Measurements from ENCODE around the gene PRR5.

Gene PRR5

DNA sequence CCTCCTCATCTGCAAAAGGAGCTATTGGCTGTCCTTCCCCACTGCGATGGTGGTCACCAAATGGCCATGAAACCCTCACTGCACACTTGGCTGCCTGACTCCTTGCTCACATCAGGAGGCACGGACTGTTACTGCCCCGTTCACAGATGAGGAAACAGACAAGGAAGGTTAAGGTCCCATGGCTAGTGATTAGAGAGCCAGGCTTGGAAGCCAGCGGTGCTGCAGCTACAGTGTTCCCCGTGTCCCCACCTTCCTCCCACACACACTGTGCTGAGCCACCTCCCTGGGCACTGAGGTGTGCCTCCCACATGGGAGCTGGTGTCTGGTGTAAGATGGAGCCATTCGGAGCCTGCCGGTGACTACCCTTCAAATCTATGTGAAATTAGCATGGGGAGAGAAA, 53.0 kb downstream of the PRR5 start:
- no peak for DNase-seq (ENCODE audit: low read depth in 4 of 4, low spot score in 1 of 4)

DNA sequence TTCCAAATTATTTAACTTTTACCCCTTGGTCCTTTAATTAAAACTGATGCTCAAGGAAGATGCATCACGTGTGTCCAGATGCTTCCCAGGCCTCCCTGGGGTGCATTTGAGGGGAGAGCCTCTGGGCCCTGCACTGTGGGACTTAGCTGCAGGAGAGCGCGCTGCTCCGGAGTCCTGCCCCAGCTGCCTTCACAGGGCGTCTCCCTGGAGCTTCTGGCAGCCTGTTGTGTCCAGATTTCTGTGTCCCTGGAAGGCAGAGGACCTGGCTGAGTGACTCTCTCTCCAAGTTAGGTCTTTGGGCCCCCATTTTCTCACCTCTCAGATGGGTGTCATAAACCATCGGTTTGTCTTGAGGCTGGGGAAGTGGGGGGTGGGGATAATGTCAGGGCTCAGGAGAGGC, 53.4 kb downstream of the PRR5 start:
- DNase-seq (ENCODE audit: low read depth in 4 of 4, low spot score in 1 of 4): no peak

DNA sequence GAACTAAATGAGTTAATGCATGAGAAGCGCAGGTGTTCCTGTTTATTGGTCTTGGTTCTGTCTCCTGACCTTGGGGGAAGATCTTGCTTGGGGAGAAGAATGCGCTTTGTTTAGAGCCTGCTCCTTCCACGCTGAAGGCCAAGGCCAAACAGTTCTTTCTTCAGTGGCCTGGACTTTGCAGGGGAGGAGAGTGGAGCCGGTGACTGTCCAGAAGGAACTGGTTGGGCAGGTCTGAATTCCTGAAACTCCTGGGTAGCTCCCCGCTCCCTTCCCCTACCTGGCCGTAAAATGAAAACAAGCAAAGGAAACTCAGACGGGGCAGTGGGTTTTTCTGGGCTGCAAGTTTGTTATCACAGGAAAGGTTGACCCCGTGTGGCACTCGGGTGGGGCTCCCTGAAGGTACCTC, 54.0 kb downstream of the PRR5 start:
- DNase-seq (ENCODE audit: low read depth in 4 of 4, low spot score in 1 of 4): no peak

DNA sequence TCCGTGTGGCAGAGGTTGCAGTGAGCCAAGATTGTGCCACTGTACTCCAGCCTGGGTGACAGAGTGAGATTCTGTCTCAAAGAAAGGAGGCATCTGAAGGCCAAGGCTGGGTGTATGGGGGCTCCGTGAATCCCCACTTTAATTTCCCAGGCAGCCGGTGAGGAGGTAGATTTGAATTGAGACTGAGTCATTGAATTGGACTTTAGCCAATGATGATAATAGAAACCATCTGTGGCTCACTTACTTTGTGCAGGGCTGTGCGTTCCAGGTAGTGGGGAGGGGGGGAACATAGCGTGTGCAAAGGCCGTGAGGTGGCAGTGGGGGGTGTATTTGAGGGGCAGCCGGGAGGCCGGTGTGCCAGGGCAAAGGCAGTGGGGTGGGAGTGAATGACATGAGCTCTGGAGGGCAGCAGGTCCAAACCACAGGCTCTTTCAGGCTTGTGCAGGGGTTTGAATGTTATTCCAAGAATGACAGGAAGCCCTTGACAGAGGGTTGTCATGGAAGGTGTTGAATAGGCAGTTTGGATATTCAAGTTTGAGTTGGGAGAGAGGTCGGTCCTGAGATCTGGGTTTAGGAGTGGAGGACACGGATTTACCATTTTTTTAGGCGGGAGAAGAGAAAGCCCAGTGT, 56.5 kb downstream of the PRR5 start:
- no peak for DNase-seq (ENCODE audit: low read depth in 4 of 4, low spot score in 1 of 4)

DNA sequence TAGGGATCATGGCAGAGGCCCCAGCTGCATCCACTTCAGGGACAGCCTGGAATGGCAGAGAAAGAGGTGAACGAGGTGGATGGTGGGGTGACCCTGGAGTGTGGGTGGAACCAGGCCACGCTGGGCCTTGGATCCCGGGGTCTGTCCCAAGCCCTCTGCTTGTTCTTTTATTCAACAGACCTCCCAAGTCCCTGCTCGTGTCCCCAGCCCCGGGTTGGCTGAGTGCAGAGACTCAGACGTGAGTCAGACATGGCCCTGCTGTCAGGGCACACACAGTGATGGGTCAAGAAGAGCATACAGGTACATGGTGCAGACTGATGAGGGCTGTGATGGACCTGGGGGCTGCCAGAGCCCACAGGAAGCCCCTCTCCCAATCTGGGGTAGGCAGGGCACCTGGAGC, 57.0 kb downstream of the PRR5 start:
- DNase-seq (ENCODE audit: low read depth in 4 of 4, low spot score in 1 of 4): no peak

DNA sequence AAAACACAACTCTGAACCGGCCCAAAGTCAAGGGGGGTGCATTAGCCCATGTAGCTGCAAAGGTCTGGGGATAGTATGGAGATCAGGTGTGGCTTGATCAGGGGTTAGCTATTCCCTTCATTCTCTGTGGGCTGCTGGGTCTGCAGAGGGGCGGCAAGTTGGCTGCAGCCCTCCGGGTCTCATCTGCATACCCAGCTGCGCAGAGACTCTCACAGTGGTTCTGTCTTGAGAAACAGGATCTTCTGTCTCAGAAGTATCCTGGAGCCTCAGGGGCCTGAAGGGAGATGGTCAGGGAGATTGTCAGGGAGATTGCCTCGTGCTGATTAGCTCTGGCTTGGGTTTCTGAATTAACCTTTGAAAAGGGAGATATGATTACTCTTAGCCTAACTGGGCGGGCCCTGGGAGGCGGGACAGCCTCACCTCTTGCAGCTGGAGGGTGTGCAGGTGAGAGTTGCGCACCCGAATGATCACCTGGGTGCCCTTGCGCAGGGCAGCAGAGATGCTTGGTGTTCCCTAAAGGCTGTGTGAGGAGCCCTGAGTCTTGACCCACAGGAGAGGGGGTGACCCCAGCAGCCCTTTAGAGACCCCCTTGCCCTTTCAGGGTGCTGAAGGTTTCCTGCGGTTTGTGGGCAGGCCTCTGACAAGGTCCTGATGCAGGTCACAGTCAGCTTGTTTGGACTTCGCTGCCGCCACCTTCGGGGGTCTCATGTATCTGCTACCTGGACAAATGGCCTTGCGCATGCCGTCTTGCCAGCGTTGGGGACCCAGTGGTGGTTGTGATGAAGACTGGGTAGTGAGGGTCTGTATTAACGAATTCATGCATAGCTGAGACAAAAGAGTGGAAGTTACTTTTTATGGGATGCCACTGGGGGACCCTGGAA, 57.7 kb downstream of the PRR5 start:
- no peak for DNase-seq (ENCODE audit: low read depth in 4 of 4, low spot score in 1 of 4)

DNA sequence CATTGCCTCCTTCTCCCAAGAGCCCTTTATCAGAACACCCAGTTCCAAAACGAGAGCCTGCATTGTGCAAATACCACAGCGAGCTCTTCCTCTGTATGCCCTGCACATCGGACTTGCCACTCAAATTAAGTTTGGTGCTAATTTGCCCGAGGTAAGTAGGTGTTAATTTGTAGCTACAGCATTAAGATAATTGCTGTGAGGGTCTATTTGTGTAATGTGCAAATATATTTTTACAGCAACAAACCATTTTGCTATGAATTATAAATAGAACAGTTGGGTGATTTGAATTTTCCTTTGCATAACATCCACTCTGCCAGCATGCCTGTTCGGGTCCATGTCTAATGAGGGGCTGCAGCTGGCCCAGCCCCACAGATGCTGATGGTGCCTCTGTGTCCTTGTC, 58.5 kb downstream of the PRR5 start:
- no peak for DNase-seq (ENCODE audit: low read depth in 4 of 4, low spot score in 1 of 4)

DNA sequence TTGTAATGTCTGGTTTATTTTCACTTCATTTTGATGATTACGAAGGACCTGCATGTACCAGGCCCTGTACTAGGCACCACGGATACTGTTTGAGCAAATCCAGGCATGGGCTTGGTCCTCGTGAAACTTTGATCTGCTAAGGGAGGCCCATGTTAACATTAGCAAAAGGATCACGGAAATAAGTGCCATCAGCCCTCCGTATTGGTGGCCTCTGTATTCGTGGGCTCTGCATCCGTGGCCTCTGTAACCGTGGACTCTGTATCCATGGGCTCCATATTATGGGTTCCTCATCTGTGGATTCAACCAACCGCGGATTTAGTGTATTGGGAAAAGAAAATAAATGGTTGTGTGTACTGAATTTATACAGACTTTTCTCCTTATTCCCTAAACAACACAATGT, 59.0 kb downstream of the PRR5 start:
- no peak for DNase-seq (ENCODE audit: low read depth in 4 of 4, low spot score in 1 of 4)

DNA sequence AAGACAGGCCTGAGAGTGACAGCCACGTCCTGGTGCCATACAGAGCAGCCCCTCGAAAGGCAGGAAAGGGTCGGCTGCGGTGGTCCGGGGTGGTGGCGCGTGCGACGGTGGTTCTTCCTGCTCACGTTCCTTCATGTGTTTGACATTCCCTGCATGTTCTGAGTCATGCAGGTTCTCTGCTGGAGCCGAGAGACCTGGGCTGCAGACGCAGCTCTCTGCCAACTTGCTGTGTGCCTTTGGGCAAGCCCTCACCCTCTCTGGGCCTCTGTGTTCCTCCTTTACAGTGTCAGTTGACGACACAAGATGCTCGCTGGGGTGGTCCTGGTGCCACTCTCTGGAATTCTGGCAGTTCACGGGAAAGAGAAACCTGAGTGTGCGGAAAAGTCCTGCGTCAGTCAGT, 62.4 kb downstream of the PRR5 start:
- DNase-seq (ENCODE audit: low read depth in 4 of 4, low spot score in 1 of 4): no peak

DNA sequence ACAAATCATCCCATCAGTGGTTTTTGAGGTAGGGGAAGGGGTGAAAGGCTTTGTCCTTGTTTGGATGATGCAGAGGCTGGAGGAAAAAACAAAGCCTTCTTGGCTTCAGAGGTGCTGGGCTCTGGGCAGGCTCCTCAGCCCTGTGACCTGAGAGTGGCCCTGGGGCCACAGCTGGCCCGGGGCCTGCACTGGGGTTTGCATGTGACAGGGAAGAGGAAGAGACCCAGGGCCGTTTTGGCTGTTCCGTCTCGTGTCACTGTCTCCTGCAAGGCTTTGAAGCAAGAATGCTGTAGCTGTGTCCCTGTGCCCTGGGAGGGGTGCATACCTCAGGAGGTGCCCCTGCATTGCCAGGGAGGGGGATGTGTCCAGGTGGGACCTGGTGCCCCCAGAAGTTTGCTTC, 63.0 kb downstream of the PRR5 start:
- no peak for DNase-seq (ENCODE audit: low read depth in 4 of 4, low spot score in 1 of 4)

DNA sequence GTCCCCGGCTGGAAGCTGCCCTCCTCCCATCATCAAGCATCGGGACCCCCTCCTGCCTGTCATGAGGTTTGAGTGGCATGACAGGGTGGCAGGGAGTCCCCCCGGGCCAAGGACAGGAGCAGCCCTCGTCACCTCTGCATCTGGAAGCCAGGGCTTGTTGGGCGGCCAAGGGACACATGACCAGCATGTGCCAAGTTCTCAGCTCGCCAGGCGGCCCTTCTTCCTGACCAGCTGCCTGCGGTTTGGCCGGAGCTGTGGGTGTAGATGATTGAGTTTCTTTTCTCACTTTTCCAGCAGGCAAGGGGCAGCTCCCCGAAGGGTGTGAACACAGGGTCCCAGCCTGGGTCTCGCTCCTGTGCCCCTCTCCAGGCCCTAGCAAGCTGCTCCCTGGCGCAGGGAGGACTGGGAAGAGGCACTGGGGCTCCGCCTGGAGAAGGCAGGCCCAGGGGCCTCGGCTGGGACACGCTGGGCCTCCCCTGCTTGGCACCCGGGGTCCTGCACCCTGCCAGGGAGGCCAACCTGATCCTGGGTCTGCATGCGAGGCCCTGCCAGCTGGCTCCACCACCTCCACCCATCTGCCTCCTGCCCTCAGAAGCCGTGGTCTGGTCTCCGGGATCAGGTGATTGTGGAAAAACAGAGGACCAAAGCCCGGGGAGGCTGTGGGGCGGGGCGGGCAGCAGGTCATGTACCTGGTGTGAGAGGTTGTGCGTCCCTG, 63.7 kb downstream of the PRR5 start:
- DNase-seq (ENCODE audit: low read depth in 4 of 4, low spot score in 1 of 4): no peak

DNA sequence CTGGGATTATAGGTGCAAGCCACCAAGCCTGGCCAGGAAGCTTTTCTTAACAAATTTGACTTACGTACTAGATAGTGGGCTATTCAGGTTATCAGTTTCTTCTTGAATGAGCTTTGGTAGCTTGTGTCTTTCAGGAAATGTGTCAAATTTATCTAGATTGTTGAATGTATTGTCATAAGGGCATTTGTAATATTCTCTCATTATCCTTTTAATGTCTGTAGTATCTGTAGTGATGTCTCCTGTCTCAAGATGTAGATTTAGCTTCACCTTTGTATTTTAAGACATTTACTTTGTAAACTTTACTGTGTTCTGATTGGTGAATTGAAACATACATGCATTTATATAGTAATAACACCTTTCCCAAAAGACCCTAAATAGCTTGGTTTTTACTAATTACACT, 71.1 kb downstream of the PRR5 start:
- no peak for DNase-seq (ENCODE audit: low read depth in 4 of 4, low spot score in 1 of 4)

DNA sequence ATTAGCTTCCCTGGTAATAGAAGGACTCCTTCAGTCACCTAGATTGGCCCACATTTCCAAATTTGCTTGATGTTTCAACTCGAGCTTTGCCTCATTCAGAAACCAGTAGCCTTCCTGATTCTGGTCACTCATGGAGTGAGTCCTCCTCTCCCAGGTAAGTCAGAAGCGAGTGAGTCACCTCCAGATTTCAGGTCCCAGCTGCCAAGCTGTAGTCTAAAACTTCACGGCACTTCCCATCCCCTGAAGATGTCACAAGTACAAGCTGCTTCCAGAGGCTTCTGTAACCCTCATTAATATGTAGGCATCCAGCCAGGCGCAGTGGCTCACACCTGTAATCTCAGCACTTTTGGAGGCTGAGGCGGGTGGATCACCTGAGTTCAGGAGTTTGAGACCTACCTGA, 73.9 kb downstream of the PRR5 start:
- no peak for DNase-seq (ENCODE audit: low read depth in 4 of 4, low spot score in 1 of 4)

DNA sequence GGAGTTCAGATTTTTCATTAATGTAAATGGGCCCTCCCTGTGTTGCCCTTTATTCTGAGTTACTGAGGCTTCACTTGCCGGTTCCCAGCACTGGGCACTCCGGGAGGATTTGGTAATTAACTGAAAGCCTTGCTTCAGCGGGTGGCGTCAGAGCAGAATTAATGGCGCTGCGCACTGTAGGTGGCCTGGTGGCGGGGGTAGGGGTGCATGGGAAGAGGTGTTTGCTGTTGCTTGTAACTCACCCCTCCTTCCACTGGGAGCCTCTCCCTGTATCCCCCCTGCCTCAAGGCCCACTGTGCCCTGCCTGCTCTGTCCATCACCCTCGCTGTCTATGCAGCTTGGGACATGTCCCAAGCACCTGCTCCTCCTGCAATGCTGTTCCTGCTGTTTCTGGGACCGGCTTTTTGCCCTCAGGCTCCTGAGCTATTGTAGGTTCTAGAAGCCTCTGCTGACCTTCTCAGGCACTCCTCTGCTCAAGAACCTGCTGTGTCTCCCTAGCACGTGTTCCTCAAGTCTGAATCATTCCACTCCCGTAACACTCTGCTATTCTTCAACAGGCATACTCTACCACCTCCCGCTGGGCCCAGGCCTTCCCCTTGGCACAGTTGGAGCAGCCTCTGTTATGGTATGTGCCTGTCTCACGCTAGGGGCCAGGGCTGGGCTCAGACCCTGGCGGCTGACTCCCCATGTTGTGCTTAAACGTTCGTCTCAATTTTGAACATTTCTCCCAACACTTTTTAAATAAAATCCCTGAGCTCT, 74.8 kb downstream of the PRR5 start:
- no peak for DNase-seq (ENCODE audit: low read depth in 4 of 4, low spot score in 1 of 4)

DNA sequence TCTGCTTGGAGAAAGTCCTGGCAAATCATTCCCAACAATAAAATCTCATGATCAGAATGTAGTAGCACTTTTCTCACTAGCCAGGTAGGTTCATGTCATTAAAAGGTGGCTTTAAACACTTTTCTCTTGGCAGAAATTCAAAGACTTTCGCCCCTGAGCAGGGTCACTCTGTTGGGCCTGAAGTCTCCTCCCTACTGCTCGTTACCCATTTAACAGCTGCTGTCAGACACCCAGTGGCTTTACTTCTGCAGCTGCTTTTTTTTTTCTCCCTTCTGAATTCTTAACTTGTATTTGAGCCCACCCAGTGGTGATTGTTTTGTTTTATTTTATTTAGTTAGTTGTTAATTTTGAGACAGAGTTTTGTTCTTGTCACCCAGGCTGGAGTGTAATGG, 75.4 kb downstream of the PRR5 start:
- DNase-seq (ENCODE audit: low read depth in 4 of 4, low spot score in 1 of 4): no peak

DNA sequence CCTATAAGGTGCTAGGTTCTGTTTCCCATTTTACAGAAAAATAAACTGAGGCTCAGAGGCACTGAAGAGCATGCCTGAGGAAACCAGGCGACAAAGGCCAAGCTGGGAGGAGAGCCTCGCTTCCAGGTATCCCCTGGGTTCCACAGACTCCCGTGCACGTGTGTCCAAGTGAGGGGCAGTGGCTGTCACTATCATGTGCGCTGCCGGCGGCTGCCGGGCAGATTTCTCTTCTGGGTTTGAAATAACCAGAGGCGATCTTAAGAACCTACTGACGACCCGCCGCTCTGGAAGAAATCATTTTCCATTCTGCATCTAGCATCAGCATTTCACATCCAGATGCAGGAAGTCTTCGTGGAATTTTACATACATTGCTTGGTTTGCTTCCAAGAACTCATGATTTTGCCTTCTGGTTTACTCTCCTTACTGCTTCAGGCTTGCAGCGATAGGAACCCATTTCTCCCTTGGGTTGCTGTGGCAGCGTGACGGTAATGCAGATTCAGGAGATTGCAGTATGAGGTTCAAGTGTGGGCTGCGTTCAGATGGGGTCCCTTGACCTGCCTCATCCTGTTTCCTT, 79.0 kb downstream of the PRR5 start:
- no peak for DNase-seq (ENCODE audit: low read depth in 4 of 4, low spot score in 1 of 4)

DNA sequence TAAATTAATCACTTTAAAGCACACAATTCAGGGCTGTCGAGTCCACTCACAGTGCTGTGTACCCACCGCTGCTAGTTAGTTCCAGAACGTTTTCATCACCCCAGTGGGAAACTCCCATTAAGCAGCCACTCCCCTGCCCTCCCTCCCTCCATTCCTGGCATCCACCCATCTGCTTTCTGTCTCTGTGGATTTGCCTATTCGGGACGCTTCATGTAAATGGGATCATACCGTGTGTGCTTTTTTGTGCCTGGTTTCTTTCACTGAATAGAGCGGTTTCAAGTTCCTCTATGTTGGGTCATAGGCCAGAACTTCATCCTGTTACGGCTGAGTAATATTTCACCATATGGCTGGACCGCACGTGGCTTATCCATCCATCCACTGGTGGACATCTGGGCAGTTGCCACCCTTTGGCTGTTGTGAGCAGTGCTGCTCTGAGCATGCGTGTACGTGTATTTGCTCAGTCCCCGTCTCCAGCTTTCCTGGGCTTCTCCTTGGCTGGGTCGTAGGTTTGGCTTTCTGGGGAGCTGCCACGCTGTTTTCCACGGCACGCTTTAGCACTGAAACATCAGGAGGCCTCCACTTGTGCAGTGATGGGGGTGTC, 80.5 kb downstream of the PRR5 start:
- no peak for DNase-seq (ENCODE audit: low read depth in 4 of 4, low spot score in 1 of 4)

DNA sequence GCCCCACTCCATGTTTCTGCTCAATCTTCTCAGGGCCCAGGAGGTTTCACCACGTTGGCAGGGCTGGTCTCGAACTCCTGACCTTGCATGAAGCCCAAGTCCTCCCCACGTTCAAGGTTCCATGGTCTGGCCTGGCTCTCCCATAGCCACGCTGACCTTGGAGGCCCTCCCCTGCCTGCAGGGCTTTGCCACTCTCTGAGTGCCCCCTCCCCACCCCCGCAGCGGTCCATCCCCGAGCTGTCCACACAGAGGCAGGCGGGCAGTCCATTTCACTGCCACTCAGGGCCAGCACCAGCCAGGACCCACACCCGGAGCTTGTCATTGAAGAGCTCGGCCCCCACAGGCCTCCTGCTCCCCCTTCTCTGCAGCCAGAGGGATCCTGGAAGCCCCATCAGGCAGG, 81.1 kb downstream of the PRR5 start:
- DNase-seq (ENCODE audit: low read depth in 4 of 4, low spot score in 1 of 4): no peak

DNA sequence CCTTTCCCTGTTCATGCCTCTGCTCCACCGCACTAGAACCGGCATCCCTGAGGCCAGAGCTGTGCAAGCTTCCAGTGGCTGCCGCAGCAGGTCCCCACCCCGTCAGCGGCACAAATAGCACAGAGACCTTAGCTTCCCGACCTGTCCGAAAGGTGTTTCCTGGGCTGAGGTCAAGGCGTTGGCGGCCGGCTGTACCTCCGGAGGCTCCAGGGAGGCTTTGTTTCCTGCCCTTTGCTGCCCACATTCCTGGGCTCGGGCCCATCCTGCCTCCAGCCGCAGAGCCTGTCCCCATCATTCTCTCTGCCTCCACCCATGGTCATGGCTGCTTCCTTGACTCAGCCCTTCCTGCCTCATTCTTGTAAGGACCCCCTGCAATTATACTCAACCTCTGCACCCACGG, 81.6 kb downstream of the PRR5 start:
- DNase-seq (ENCODE audit: low read depth in 4 of 4, low spot score in 1 of 4): no peak

DNA sequence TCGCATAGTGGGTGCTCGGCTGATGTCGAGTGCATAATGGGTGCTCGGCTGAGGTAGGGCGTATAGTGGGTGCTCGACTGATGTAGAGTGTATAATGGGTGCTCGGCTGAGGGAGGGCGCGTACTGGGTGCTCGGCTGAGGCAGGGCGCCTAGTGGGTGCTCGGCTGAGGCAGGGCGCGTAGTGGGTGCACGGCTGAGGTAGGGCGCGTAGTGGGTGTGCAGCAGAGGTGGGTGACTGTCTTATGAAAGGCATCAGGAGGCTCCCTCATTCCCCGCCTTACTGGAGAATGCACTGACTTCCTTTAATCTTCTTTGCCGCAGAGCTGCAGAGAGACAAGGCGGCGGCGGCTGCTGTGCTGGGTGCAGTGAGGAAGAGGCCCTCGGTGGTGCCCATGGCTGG, 84.1 kb downstream of the PRR5 start:
- DNase-seq (ENCODE audit: low read depth in 4 of 4, low spot score in 1 of 4): no peak

DNA sequence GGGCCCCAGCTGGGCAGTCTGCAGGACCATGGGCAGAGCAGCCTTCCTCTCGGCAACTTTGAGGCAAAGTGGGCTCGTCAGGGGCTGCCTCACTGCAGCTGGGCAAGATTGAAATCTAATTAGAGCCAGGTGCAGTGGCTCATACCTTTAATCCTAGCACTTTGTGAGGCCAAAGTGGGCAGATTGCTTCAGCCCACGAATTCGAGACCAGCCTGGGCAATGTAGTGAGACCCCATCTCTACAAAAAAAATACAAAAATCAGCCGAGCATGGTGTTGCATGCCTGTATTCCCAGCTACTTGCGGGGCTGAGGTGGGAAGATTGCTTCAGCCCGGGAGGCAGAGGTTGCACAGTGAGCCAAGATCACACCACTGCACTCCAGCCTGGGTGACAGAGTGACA, 84.6 kb downstream of the PRR5 start:
- no peak for DNase-seq (ENCODE audit: low read depth in 4 of 4, low spot score in 1 of 4)

Data from stimulated activated CD4-positive, alpha-beta T cell treated with anti-CD3 and anti-CD28 coated beads, Interleukin-1b, Interleukin-23, amount 100 ng/mL, for 24 hours (primary cell).